Endothelial cell of hepatic sinusoid (primary cell): ENCODE measurements around the gene ALG14.
"Not testable (repeated sequence)": the region's sequence is repeated elsewhere in the genome, so short reads cannot be mapped to it uniquely, and the experiment has no call there.

Experiments
- in situ Hi-C: cut with HindIII; loops from 2 replicates; pipeline ENCODE4 v1.10.0; 2017; ENCODE audit warnings: low sequenced_read_pairs

The ALG14 gene

DNA sequence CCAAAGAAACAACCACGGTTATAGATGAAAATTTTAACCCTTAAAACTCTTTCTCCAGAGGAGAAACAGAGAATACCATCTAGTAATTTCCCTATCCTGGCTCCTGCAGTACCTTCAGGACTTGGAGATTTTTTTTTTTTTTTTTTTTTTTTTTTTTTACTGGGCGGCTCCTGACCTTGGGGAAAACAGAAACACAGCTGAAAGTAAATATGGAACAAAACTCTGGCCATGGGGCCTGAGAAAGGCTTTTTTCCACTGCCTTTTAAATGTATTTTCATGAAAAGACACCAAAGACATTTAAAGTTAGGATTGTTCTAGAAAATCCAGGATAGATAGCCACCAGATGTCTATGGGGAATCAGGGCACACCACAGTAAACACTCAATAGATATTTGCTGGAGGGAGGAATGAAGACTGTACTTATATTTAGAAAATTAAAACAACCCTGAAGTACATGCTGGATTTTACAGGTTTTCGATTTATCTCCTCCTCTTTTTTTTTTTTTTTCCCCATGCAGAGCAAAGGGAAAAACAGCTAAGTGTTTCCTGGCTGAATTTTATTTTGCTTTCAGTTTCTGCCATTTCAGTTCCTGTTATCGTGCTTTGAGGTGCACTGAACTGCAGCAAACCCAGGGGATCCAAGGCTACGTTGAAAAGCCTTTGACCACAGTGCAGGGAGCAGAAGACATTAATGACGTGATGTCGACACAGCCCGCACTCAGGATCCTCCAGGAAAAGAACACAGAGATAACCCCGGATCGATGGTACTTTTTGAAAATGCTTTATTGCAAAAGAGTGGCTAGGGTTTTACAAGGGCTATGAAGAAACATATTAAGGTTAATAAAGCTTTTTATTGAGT is 110.1 kb downstream of the ALG14 start:
- in situ Hi-C loops: no loop called here

DNA sequence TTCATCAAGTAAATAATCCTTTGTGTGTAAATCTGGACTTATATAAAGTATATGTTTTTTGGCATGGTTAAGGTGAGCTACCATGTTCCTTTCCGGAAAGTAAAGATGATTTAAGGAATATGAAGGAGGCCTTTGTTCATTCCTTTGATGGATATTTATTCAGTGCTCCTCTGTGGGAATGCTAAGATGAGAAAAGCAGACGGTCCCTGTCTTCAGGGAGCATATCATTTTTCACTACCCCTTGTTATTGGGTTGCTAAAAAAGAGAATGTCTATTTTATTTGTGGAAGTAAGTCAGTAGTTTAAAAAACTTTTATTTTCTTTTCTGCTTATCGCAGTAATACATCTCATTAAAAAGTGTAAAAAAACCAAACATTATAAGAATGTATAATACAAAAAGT is 110.8 kb downstream of the ALG14 start:
- in situ Hi-C loops: no loop called here

GRCh38 chr1:94961582-94961981 is 111.2 kb downstream of the ALG14 start:
- in situ Hi-C loops: no loop called here

DNA sequence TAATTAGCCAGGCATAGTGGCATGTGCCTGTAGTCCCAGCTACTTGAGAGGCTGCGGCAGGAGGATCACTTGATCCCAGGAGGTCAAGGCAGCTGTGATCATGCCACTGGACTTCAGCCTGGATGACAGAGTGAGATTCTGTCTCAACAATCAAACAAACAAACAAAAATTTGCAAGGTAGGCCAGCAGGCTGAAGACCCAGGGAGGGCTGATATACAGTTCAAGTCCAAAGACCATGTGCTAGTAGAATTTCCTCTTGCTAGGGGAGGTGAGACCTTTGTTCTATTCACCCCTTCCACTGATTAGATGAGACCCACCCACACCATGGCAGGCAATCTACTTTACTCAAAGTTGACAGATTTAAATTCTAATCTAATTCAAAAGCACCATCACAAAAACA is 114.7 kb downstream of the ALG14 start:
- in situ Hi-C loops: no loop called here

GRCh38 chr1:94955767-94956632 is 116.8 kb downstream of the ALG14 start:
- in situ Hi-C loops: no loop called here

- in situ Hi-C loops: no loop called here
Measured at GRCh38 chr1:94954263-94955220, 118.2 kb downstream of the ALG14 start.

- in situ Hi-C loops: no loop called here
Measured at GRCh38 chr1:94953746-94954145, 119.0 kb downstream of the ALG14 start.

GRCh38 chr1:94953107-94953506 is 119.6 kb downstream of the ALG14 start:
- in situ Hi-C loops: no loop called here

DNA sequence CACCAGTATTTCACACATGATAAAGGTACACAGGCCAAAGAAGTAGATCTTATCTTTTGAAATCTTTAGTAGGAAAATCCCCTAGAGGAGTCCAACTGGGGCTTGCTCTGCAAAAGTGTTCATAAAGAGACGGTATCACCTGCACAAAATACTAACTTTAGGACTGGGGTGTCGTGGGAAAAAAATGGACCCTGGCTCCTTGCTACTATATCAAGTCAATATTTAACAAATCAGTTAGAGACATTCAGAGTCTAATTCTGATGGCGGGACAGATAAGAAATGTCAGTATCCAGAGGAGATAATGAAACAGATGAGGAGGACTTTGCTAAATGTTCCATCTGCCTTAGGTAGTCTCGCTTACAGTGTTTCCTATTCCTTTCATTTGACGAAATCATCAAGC is 120.2 kb downstream of the ALG14 start:
- in situ Hi-C loops: no loop called here

DNA sequence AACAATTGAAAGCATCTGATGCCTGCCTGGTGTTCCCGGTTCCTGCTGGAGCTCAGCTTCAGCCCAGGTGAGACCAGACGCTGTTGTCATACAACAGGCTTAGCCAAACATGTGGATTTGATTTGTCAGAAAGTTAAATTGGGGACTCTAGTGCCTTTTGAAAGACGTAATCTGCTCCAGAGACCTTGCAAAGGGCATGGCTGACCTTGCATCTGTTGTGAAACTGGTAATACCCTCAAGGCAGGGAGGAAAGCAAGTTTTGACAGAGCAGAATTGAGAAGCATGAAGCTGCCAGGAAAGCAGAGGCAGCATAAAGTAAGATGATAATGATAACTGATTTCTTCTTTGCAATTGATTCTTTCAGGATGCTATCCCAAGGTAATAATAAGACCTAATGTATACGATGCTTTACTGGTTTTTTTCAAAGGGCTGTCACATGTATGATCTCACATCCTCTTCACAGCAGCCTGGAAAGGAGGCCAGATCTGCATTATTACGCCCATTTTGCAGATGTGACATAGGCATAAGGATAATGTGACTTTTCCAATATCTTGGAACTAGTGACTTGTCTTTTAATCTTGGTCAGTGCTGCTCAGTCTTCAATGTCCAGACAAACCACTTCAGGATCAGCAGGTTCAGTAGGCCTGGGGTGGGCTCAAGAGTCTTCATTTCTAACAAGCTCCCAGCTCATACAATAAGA is 121.1 kb downstream of the ALG14 start:
- in situ Hi-C loops: no loop called here

GRCh38 chr1:94951046-94951445 is 121.7 kb downstream of the ALG14 start:
- in situ Hi-C loops: no loop called here

DNA sequence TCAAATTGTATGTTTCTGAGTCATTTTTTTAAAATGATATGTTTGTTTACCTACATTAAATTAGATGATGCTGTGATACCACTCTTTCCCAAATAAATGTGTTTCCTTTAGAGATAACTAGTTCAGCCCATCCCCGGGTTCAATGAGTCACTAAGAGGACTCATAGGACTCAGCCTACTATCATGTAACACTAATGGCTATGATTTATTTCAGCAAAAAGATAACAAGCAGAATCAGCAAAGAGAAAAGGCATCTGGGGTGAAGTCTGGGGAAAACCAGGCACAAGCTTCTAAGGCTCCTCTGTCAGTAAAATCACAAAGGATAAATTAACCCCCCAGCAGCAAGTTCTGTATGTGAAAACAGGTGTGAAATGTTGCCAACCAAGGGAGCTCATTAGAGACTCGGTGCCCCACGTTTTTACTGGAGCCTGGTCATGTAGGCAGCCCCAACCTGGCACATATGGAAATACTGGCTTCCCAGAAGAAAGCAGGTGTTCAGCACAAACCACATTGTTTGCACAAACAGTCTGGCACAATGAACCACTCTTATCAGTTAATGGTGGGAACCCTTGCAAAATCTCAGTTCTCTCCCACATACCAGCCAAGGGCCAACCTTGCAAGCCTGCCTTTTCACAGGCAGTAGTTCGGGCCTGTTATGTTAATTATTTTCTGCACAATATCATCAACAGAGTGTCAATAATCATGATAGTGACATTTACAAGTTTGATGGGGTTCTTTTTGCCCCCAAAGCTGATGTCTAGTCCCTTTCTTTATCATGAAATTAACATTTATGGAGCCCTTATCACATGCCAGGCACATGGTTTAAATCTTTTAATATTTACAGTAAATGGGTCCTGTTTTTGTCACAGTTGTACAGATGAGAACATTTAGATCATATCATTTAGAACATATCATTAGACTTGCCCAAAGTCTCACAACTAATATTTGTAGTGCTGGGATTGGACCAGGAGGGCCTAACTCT is 122.8 kb downstream of the ALG14 start:
- in situ Hi-C loops: no loop called here

- in situ Hi-C loops: no loop called here
Measured at GRCh38 chr1:94947437-94947836, 125.3 kb downstream of the ALG14 start.

- in situ Hi-C loops: no loop called here
Measured at GRCh38 chr1:94946886-94947285, 125.9 kb downstream of the ALG14 start.

DNA sequence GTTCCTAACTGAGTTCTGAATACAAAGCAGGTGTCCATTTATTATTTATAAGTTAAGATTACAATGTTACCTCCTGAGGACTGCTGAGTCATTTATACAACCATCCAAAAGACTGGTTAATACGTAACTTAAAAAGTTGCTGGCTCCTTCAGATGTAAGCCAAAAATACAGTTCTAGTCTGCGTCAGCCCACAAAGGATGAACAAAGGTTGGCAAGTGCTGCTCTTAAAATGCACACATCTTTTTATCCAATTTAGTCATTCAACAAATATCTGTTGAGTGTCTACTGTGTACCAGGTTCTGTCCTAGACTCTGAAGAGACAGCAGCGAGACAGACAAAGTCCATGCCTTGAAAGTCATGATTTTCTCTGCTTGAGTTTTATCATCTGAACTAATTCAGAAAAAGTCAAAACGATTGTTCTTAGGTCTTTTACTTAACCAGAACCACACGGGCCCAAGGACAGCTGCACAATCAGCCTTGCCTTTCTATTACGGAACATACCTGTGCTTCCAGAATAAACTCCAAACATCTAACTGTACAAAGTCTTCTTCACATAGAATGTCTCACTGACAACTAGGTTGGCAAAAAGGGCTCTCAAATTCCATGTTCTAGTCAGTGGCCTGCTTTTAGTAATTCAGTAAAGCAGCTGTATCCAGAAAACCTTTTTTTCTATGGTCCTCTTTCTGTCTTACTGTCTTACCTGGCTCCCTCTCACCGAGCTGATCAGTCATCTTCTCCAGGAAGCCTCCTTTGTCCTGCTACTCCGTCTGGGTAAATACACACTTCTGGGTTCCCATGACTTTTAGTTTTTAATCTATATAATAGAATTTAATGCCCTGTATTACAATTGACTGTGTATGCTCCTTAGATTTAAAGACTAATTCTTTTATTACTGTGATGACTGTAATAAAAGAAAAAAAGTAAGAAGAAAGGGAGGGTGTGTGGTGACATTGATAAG is 130.3 kb downstream of the ALG14 start:
- in situ Hi-C loops: no loop called here

- in situ Hi-C loops: not testable (repeated sequence)
Measured at GRCh38 chr1:94941480-94941879, 131.3 kb downstream of the ALG14 start.

DNA sequence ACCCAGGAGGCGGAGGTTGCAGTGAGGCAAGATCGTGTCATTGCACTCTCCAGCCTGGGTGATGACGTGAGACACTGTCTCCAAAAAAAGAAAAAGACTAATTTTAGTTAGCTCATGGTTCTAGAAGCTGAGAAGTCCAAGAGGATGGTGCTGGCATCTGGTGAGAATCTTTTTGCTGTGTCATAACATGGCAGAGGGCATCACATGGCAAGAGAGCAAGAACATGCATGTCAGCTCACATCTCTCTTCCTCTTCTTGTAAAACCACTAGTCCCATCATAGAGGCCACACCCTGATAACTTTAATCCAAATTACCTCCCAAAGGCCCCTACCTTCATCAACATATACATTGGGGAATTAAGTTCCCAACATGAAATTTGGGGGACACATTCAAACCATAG is 132.0 kb downstream of the ALG14 start:
- in situ Hi-C loops: no loop called here

- in situ Hi-C loops: no loop called here
Measured at GRCh38 chr1:94937820-94938219, 134.9 kb downstream of the ALG14 start.
